NCI-H2029 treated with DMSO at 0.1 percent for 48 hours (cell line): ENCODE measurements around the gene HECW1.
"Not testable (repeated sequence)": the region's sequence is repeated elsewhere in the genome, so short reads cannot be mapped to it uniquely, and the experiment has no call there.

Experiments used
- DNase-seq: peaks from one replicate; lab custom pipeline; 2025; lab: John Stamatoyannopoulos, UW

HECW1 gene

DNA sequence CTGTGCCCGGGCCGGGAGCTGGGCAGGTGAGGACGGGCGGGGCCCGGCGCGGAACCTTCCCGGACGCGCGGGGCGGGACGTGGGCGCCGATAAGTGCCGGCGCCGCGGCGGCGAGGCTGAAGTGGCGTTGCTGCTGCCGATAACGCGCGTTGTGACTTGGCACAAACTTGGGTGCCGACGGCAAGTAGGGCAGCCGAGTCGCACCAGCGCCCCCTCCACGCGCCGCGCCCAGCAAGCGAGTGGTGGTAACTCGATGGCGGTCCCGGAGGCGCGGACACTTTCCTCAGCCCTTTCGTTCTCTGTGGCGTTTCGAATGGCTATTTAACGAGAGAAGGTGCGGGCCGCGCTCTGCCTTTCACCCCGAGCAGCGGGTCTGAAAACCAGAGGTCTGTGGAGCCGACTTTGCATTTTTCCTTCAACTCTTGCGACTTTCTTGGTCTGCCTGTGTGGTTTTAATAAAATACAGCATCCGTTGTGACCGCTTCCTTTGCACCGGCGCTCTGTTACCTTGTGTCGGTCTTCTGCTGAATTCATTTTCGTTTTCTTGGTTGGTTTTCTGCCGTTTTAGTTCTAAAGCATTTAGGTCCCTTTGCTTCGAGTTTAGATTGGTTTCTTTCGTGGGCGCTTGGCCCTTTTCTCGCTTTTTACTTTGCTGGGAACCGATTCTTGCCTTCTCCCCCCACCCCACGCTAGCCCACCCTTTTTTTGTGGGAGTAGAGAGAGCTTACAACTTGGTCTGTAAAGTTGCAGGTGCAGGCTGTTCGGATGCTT is 471.2 kb downstream of the HECW1 start:
- no peak for DNase-seq

DNA sequence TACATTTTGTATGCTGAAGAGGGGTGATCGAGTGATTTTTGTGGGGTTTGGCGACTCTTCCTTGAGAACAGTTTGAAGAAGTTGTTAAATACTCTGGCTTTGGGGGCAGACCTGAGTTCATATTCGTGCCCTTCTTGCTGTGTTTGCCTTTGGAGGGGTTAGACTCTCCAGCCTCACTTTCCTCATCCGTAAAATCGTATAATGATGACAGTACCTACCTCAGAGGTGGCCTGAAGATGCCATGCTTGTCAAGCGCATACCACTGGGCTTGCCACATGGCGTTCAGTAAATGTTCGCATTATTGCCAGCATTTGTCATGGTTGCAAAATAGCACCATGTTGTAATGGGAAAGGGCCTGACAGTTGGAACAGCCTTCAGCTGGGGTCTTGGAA is 471.7 kb downstream of the HECW1 start:
- no peak for DNase-seq

DNA sequence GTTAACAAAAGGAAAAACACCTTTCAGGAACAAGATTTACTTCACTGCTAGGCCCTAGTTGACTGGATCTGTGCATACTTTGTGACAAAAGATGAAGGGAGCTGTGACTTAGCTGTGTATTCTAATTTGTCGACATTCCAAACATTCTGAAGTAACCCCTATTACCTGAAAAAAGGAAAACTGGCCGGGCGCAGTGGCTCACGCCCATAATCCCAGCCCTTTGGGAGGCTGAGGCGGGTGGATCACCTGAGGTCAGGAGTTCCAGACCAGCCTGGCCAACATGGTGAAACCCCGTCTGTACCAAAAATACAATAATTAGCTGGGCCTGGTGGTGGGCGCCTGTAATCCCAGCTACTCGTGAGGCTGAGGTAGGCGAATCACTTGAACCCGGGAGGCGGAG is 472.3 kb downstream of the HECW1 start:
- not testable (repeated sequence) for DNase-seq

DNA sequence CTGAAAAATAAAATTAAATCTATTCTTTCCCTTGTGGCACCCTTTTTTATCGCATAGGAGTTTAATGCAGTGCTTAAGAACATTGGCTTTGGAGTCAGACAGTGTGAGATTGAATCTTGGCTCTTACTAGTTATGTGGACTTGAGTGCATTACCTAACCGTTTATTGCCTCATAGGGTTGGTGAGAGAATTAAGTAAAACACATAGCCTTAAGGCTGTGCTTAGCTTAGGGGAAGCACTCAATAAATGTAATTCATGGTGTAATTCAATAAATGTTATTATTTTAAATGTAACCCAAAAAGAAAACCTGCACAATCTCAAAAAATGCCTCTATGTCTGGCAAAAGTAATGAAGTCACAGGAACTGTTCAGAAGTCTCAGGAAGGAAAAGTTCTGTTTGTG is 473.1 kb downstream of the HECW1 start:
- no peak for DNase-seq

DNA sequence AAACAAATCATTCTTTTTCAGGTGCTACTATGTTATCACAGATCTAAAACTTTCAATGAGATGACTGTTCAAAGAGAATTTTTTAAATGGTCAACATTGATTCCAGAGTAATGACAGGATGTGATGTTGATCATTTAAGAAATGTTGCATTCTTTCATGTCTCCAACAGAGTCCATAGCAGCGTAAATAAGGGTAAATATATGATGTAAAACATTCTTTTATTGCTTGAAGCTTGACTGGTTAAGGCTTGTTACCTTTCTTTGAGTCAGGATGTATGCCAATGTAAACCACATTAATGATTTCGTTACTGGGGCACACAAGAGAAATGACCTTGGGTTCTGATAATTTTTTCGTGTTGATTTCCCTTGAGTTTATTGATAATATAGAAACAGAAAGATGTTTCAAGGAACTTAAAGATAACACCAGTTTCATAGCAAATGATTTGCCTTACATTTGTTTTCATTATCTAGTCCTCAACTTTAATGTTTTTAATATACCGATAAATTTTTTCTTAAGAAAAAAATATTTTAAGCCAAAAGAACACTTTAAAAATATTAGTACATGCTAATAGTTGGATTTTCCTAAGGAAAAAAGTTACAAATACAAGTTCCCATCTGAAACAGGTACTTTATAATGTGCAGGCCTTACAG is 473.9 kb downstream of the HECW1 start:
- DNase-seq = no peak

DNA sequence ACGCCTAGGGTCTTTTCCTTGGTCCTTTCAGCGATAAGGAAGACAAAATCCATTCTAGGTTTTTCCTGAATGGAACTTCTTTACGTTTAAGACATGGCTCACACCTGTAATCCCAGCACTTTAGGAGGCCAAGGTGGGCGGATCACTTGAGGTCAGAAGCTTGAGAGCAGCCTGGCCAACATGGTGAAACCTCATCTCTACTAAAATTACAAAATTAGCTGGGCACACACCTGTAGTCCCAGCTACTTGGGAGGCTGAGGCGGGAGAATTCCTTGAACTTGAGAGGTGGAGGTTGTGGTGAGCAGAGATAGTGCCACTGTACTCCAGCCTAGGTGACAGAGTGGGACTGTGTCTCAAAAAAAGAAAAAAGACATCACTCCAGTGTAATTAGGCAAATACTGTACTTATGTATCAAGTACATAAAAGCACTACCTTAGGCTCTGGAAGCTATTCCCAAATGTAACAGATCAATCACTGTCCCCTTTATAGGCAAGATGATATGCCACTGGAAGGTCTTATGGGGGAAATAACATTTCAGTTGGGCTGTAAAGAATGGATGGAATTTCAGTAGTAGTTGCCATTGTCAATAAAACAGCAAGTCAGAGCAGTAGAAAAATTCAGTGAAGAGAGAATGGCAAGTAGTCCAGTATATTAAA is 476.2 kb downstream of the HECW1 start:
- DNase-seq = no peak

DNA sequence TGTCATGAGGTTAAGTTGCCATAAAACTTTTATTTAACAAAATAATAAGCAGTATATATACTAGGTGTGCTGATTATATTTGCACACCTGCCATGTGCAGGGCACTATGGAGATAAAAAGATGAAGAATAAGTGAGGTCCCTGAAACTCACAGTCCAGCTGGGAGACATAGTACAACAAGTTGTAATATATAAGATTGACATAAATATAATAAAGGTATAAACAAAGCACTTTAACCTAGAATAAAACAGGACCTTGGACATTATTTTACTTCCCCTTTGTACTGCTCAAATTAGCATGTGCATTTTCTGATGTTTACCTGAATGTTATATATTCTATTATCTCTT is 476.7 kb downstream of the HECW1 start:
- DNase-seq = no peak

DNA sequence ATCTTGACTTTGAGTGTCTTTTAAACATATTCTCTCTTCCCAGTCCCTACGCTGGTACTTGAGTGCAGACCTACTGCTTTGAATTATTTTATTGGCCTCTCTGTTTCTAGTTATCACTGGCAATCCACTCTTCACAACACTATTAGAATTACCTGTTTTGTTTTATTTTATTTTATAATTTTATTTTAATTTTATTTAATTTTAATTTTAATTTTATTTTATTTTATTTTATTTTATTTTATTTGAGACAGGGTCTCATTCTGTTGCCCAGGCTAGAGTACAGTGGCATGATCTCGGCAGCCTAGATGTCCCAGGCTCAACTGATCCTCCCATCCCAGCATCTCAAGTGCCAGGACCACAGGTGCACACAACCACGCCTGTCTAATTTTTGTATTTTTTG is 477.3 kb downstream of the HECW1 start:
- DNase-seq = no peak

DNA sequence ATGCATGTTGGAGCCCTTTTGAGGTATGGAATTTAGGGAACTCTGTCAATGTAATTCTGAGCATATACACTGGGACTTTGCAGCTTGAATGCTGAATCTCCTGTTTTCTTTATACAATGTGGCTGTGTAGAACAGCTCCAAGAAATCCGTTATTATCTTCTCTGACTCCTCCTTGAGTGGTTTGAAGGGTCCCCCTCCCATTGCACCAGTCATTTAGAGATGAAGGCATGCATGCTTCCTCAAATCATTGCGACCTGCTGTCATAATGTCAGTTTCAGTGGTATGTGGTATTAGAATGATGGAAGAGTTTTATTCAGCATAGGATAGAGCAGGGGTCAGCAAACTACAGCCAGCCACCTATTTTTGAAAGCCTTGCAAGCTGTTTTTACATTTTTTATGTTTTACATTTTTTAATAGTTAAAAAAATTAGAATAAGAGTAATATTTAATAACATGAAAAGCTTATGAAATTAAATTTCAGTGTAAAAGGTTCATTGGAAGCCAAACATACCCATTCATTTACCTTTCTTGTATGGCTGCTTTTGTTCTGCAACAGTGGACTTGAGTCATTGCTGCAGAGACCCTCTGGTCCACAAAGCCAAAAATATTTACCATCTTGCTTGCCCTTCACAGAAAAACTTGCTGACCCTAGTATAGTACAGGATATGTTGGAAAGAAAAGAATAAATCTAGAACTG is 478.6 kb downstream of the HECW1 start:
- DNase-seq = no peak

DNA sequence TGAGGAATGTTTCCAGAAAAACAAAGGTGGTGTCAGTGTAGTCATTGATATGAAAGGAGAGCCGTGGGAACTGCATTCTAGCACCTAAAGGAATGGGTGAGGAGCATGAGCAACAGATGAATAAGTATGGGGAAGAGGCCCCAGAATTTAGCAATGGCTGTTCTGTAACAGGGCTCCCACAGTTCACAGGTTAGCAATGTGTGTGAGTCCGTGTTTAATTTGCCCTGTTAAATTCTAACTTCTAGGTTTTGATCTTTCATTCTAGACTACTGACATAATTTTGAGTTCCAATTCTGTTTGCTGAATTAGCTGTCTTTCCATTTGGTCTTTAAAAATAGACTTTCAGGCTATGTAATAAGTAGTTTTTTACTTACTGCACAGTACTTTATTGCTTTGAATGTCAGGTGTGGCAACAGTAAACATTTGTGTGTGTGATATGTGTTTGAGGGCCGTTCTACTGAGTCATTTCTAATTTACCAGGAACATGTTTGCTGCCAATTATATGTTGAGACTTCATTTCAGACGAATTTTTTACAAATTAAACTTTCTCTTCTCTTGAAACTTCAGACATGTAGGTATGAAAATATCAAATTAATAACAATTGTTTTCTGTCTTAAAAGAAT is 479.2 kb downstream of the HECW1 start:
- DNase-seq = no peak

DNA sequence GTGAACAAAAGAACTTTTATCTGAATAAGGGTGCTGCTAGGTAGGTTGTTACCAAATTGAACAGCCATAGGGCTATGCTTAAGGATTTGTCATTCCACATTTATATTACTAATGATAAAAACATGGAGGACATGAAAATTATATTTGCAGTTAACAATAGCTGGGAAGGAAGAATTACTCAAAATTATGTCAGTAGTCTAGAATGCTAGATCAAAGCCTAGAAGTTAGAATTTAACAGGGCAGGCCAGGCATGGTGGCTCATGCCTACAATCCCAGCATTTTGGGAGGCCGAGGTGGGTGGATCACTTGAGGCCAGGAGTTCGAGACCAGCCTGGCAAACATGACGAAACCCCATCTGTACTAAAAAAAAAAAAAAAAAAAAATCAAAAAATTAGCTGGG is 479.9 kb downstream of the HECW1 start:
- no peak for DNase-seq

DNA sequence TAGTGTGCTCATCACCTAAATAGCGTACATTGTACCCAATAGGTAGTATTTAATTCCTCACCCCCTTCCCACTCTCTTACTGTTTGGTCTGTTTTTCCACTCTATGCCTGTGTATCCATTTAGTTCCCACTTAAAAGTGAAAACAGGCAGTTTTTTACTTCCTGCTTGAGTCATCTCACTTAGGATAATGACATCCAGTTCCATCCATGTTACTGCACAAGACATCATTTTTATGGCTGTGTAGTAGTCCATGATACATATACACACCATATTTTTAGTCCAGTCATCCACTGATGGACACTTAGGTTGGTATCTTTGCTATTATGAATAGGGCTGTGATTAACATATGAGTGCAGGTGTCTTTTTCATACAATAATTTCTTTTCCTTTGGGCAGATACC is 480.6 kb downstream of the HECW1 start:
- no peak for DNase-seq

DNA sequence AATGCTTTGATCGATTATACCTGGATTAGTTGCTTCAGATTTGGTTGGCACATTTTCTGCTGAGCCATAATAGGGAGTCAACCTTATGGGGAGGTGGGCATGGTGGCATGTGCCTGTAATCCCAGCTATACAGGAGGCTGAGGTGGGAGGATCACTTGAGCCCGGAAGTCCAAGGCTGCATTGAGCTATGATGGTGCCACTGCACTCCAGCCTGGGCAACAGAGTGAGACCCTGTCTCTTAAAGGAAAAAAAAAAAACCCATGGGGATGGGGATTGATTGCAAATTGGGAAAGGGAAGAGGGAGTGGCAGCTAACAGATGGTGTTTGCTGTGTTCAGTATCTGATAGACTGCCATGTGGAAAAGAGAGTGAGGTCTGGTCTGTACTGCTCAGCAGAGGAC is 481.6 kb downstream of the HECW1 start:
- DNase-seq = no peak

DNA sequence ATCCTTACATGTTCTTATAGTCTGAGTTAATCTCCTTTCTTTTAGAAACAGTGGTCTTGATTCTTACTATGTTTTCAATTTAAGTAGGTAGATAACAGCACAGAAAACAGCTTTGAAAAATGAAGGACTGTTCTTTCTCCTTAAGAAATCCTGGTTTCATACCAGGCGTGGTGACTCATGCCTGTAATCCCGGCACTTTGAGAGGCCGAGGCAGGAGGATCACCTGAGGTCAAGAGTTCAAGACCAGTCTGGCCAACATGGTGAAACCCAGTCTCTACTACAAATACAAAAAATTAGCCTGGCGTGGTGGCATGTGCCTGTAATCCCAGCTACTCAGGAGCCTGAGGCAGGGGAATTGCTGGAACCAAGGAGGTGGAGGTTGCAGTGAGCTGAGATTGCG is 484.0 kb downstream of the HECW1 start:
- DNase-seq = not testable (repeated sequence)

DNA sequence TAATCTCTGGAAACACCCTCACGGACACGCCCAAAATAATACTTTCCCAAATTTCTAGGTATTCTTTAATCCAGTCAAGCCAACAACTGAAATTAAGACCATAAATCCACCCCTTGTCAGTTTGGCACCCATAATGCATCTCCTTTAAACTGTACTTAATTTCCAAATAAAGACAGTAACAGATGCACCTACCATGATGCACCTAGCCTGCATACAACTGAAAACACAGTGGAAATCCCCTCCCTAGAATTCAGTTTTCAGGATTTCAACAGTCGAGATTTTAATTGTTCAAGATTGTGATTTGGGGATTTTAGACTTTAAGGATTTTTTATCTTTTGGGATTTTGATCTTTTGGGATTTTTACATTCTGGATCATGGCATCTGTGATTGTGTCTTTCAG is 487.6 kb downstream of the HECW1 start:
- DNase-seq = no peak

DNA sequence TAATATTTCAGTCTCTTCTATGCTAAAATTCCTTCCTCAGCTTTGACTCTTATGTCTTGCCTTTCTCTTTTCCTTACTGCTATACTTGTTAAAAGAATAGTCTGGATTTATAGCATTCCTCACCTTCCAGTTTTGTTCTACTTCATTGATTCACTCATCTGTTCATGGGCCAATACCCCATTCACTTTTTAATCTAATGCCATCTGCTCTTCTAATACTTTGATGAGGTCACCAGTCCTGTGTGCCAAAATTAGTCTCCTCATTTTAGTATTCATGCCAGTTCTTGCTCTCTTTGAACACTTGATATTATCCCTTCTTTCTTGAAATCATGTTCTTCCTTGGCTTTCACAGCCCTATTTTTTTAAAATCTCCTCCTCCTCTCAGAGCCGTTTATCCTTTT is 489.8 kb downstream of the HECW1 start:
- DNase-seq = no peak

DNA sequence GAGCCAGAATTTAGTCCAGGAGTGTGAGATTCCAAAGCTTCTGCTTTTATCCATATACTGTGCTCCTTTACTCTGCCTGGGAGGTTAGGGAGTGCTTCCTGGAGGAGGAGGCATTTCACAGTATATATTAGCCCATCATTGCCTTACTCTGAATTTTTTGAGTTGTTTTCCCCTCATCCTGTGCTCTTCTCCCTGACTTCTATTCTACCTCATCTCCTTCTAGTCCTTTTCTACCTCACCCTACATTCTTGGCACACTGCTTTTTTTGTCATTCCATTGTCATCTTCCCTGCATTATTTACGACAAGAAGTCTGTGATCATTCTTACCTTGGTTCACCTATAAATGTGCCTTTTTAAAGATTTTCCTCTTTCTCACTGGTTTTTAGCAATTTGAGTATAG is 491.8 kb downstream of the HECW1 start:
- no peak for DNase-seq

DNA sequence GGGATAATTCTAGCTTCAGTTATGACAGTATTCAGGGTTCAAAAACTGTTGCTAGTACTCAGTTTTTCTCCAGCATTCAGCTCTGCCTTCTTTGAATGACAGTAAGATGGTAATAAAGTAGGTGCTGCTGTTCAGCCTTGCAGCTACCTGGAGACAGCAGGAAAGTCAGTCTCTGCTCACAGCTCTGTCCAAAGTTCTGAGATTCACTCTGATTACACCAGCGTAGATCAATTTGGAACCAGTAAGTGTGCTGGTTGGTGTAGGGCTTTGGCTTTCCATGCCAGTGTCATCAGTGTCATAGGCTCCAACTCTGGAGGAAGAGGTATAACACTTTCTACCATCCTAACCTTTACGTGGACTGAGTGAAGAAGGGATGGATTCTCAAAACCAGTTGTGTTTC is 496.6 kb downstream of the HECW1 start:
- DNase-seq = no peak

DNA sequence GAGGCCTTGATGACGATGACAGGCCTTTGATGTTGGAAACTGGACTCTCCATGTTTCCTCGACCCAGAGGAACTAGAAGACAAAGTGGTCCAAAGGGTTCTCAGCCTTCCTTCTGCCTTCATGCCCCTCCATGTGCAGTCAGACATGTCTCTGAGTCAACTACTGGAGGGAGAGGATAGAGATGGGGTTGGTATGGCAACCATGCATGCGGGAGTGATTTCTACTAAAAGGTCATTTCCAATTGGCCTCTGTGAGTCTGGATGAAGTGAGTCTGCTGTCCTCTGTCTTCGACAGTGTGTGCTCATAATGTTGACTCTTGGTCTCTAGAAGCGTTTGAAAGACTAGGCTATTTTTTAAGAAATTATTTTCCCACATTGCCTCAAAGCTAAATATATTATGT is 499.7 kb downstream of the HECW1 start:
- DNase-seq = no peak

DNA sequence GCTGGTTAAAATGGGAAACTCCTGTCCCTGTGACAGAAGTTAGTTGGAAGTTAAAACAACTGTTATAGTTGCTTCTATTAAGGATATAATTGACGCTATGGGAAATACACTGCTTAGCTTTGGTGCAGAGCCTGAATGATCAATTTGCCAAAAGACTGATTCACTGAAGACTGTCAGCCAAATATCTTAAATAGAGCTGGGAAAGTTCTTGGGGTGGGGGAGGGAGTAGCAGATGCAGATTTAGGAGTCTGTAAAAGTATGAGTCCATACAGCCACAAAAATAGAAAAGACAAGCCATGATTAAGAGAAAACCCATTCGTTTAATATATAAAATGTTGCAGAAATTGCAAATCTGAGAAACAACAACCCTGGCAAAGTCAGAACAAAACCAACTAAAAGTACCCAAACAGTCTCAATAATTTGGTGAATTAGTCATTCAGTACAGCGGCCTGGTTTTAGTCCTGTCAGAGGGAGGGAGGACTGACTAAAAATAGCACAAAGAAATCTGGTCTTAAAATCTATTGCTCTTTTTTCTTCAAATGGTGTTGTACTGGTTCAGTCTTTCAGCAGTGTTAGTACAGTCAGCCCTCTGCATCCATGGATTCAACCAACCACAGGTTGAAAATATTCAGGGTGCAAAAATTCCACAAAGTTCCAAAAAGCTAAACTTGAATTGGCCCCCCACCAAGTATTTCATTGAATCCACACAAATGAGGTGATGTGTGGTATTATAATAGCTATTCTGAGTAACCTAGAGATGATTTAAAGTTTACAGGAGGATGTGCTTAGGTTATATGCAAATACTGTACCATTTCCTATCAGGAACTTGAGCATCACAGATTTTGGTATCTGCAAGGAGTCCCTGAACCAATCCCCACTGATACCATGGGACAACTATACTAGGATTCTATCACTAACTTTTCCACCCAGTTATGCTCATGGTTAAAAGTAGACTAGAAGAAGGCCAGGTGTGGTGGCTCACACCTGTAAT is 500.4 kb downstream of the HECW1 start:
- no peak for DNase-seq
